ENCODE results near the gene DOCK3. TPM values are rescaled to one million over a fixed set of nuclear protein-coding genes. Genes with fewer than 3 reads are reported as not detected.
A peak's percentile ranks its signal among the peaks of the same experiment; 100 is the strongest.

DOCK3 gene
- total RNA-seq, 1 experiment from 2014 or later = 0.04 TPM

DNA sequence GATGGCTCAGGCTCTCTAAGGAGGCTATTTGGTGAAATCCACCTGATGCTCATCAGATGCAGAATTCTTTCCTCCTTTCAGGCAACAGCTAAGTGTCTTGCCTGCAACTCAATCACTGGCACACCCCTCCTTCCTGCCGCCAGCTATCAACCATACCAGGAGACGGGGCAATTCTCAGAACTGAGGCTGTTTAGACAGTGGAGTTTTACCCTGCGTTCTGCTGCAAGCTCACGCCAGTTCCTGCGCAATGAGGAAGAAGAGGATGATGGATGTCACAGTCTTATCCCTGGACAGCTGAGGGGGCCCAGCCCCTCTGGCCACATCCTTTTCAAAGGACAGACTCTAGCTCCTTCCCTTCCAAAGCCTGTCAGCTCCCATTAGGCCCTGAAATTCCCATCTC, 703.3 kb downstream of the DOCK3 start:
- Histone ChIP-seq H3K4me1 (ENCODE audit: low read length) (peaks cover under 1% of the 10 kb centered on the region; the same call in 1 of the 2 replicates), H2AFZ (ENCODE audit: low read length) (no peak overlapping the region)

DNA sequence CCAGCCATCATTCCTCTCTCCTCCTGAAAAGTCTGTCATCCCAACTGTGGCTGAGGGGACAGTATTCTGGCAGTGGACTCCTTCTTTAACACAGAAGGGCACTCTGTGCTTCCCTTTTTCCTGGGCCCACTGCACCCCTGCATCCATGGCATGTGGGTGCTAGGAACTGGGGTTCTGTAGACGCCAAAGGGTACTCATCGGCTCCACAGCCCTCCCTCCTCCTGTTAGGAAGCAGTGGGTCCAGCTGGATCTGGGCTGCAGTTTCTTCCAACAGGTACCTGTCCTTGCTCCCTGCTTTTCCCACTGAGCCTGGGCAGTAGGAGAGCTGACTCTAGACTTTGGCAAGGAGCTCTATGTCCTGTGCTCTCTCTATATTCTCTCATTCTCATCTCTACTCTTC, 704.0 kb downstream of the DOCK3 start:
- DNase-seq = no peak
- peaks cover 4% of the 10 kb centered on the region; the same call in 1 of the 2 replicates for H3K79me2 ChIP-seq (ENCODE audit: low read length)
- H3K4me1 ChIP-seq (ENCODE audit: low read length) = peaks cover 7% of the 10 kb centered on the region
- no peak overlapping the region for H2AFZ ChIP-seq (ENCODE audit: low read length)
- H3K27ac ChIP-seq (ENCODE audit: low read length) = no peak overlapping the region
- no peaks in the 10 kb centered on the region for H3K36me3 ChIP-seq (ENCODE audit: insufficient read depth, low read length)
- H3K4me2 ChIP-seq (ENCODE audit: low read depth, low read length, poor library complexity, severe bottlenecking) = no peak overlapping the region
- no peaks in the 10 kb centered on the region for H4K20me1 ChIP-seq (ENCODE audit: insufficient read depth, low read depth, low read length)
- H3K9ac ChIP-seq (ENCODE audit: low read length) = no peak overlapping the region
- no peaks in the 10 kb centered on the region for H3K9me3 ChIP-seq (ENCODE audit: low read length)
- H3K27me3 ChIP-seq (ENCODE audit: low read length) = no peaks in the 10 kb centered on the region
- H3K4me3 ChIP-seq (ENCODE audit: low read length) = no peak overlapping the region
- no peaks in the 10 kb centered on the region for H3K9me2 ChIP-seq (replicated peaks; ENCODE audit: insufficient read depth, low read length)

More for the DNA sequence above, 703.3 kb downstream of the DOCK3 start:
- no peak overlapping the region for H3K4me2 ChIP-seq (ENCODE audit: low read depth, low read length, poor library complexity, severe bottlenecking)
- H3K9ac ChIP-seq (ENCODE audit: low read length) = no peak overlapping the region
- no peaks in the 10 kb centered on the region for H3K79me2 ChIP-seq (ENCODE audit: low read length)
- no peak for DNase-seq
- no peaks in the 10 kb centered on the region for H4K20me1 ChIP-seq (ENCODE audit: insufficient read depth, low read depth, low read length)
- H3K36me3 ChIP-seq (ENCODE audit: insufficient read depth, low read length) = no peaks in the 10 kb centered on the region
- no peaks in the 10 kb centered on the region for H3K27me3 ChIP-seq (ENCODE audit: low read length)
- H3K4me3 ChIP-seq (ENCODE audit: low read length) = no peak overlapping the region
- no peak overlapping the region for H3K27ac ChIP-seq (ENCODE audit: low read length)
- H3K9me2 ChIP-seq (replicated peaks; ENCODE audit: insufficient read depth, low read length) = no peaks in the 10 kb centered on the region
- H3K9me3 ChIP-seq (ENCODE audit: low read length) = no peaks in the 10 kb centered on the region

DNA sequence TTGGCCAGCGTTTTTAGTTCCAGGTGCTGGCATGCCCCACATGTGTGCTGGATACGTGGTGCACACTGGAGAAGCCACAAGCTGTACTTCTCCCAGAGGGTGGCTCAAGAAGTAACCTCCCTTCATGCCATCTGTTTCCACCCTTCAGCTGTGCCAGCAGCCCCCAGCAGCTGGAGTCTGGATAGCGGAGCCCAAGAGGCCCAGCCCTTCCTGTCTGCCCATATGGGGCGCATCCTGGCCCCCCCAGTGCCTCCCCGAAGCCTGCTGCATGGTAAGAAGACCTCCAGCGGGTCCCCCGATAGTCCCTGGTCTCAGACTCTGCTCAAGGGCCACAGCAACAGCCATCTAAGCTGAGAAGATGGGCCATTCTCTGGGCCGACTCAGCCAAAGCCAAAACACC, 704.6 kb downstream of the DOCK3 start:
- no peaks in the 10 kb centered on the region for H3K36me3 ChIP-seq (ENCODE audit: insufficient read depth, low read length)
- H4K20me1 ChIP-seq (ENCODE audit: insufficient read depth, low read depth, low read length) = no peaks in the 10 kb centered on the region
- H3K4me2 ChIP-seq (ENCODE audit: low read depth, low read length, poor library complexity, severe bottlenecking) = no peak overlapping the region
- H2AFZ ChIP-seq (ENCODE audit: low read length) = no peak overlapping the region
- no peak overlapping the region for H3K4me3 ChIP-seq (ENCODE audit: low read length)
- no peaks in the 10 kb centered on the region for H3K27me3 ChIP-seq (ENCODE audit: low read length)
- peaks cover 10% of the 10 kb centered on the region for H3K4me1 ChIP-seq (ENCODE audit: low read length)
- H3K9me2 ChIP-seq (replicated peaks; ENCODE audit: insufficient read depth, low read length) = no peaks in the 10 kb centered on the region
- no peak for DNase-seq
- H3K79me2 ChIP-seq (ENCODE audit: low read length) = peaks cover 10% of the 10 kb centered on the region; the same call in 1 of the 2 replicates
- no peak overlapping the region for H3K9ac ChIP-seq (ENCODE audit: low read length)
- H3K27ac ChIP-seq (ENCODE audit: low read length) = no peak overlapping the region
- no peaks in the 10 kb centered on the region for H3K9me3 ChIP-seq (ENCODE audit: low read length)

DNA sequence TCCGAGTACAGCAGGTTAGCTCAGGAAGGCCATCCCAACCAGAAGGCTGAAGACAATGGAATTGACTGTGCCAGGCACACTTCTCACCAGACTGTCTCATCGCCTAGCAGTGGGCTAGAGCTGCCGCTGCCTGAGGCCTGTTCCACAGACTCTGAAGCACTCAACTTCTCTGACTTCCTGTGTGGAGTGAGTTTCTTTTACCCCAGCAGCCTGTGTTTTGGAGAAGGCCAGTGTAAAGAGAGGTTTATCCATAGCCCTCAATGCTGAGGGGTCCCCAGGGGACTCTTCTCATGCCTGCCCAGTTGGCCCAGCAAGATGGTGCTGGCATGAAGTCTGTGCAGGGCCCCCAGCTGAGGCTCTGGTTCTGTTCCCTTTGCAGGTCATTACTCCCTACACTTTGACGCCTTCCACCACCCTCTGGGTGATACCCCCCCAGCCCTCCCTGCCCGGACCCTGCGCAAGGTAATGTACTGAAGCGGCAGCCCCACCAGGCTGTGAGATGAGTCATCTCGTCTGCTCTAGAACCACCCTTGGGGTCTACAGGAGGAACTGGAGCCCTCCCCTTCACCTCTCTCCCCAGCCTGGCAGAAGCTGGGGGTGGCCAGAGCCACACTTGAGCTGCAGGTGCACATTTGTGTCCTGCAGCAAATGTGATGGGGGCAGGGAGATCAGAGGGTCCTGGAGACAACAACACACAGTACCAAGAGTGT, 705.2 kb downstream of the DOCK3 start:
- Histone ChIP-seq H3K9me2 (replicated peaks; ENCODE audit: insufficient read depth, low read length) (no peaks in the 10 kb centered on the region), H3K9ac (ENCODE audit: low read length) (no peak overlapping the region), H3K27me3 (ENCODE audit: low read length) (no peaks in the 10 kb centered on the region)

DNA sequence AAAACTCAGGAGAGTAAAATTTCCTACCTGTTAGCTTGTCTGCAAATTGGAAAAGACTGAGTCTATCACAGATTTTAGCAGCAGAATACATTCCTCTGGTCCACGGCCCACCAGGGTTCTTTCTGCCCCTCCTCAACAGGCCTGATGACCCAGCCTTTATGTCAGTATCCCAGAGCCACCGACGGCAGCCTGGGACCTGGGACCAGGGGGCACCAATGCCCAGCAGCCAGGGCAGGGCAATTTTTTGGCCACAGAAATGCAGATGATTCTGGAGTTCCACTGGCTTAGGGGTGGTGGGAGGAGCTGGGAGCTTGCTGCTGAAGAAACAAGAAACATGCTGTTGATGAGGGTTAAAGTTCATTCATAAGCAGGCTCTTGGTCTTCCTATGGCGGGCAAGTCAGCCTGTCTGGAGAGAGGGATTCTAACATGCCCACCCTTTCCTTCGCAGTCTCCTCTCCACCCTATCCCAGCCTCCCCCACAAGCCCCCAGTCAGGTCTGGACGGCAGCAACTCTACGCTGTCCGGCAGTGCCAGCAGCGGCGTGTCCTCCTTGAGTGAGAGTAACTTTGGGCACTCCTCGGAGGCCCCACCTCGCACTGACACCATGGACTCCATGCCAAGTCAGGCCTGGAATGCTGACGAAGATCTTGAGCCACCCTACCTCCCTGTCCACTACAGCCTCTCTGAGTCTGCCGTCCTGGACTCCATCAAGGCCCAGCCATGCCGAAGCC, 706.0 kb downstream of the DOCK3 start:
- H3K4me1 ChIP-seq (ENCODE audit: low read length) = peaks cover 10% of the 10 kb centered on the region
- no peaks in the 10 kb centered on the region for H3K27me3 ChIP-seq (ENCODE audit: low read length)
- H3K36me3 ChIP-seq (ENCODE audit: insufficient read depth, low read length) = no peaks in the 10 kb centered on the region
- no peak overlapping the region for H3K4me3 ChIP-seq (ENCODE audit: low read length)
- no peak overlapping the region for H2AFZ ChIP-seq (ENCODE audit: low read length)
- no peaks in the 10 kb centered on the region for H4K20me1 ChIP-seq (ENCODE audit: insufficient read depth, low read depth, low read length)
- no peaks in the 10 kb centered on the region for H3K9me2 ChIP-seq (replicated peaks; ENCODE audit: insufficient read depth, low read length)
- no peaks in the 10 kb centered on the region for H3K9me3 ChIP-seq (ENCODE audit: low read length)
- H3K27ac ChIP-seq (ENCODE audit: low read length) = no peak overlapping the region
- peaks cover 19% of the 10 kb centered on the region for H3K79me2 ChIP-seq (ENCODE audit: low read length)
- no peak overlapping the region for H3K9ac ChIP-seq (ENCODE audit: low read length)
- no peak for DNase-seq
- H3K4me2 ChIP-seq (ENCODE audit: low read depth, low read length, poor library complexity, severe bottlenecking) = no peak overlapping the region

More for the DNA sequence above, 705.2 kb downstream of the DOCK3 start:
- Histone ChIP-seq H3K27ac (ENCODE audit: low read length) (no peak overlapping the region), H3K9me3 (ENCODE audit: low read length) (no peaks in the 10 kb centered on the region), H3K4me1 (ENCODE audit: low read length) (peaks cover 10% of the 10 kb centered on the region), H3K4me3 (ENCODE audit: low read length) (no peak overlapping the region), H2AFZ (ENCODE audit: low read length) (no peak overlapping the region), H3K79me2 (ENCODE audit: low read length) (peaks cover 14% of the 10 kb centered on the region; the same call in 1 of the 2 replicates), H3K36me3 (ENCODE audit: insufficient read depth, low read length) (no peaks in the 10 kb centered on the region), H4K20me1 (ENCODE audit: insufficient read depth, low read depth, low read length) (no peaks in the 10 kb centered on the region), H3K4me2 (ENCODE audit: low read depth, low read length, poor library complexity, severe bottlenecking) (no peak overlapping the region)
- no peak for DNase-seq

DNA sequence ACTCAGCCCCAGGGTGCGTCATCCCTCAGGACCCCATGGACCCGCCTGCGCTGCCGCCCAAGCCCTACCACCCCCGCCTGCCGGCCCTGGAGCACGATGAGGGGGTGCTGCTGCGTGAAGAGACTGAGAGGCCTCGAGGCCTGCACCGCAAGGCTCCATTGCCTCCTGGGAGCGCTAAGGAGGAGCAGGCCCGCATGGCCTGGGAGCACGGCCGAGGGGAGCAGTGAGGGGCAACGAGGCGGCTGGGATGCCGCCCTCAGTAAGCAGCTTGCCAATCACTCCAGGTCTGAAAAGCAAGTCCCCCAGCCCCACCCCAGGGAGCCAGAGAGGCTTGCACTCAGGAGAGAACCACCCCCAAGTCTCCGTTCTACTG, 706.6 kb downstream of the DOCK3 start:
- Histone ChIP-seq H3K4me1 (ENCODE audit: low read length) (peaks cover 14% of the 10 kb centered on the region), H4K20me1 (ENCODE audit: insufficient read depth, low read depth, low read length) (no peaks in the 10 kb centered on the region), H3K27me3 (ENCODE audit: low read length) (no peaks in the 10 kb centered on the region), H3K4me2 (ENCODE audit: low read depth, low read length, poor library complexity, severe bottlenecking) (no peak overlapping the region), H3K9me2 (replicated peaks; ENCODE audit: insufficient read depth, low read length) (no peaks in the 10 kb centered on the region), H2AFZ (ENCODE audit: low read length) (no peak overlapping the region), H3K27ac (ENCODE audit: low read length) (no peak overlapping the region), H3K79me2 (ENCODE audit: low read length) (peaks cover 25% of the 10 kb centered on the region), H3K9ac (ENCODE audit: low read length) (no peak overlapping the region), H3K4me3 (ENCODE audit: low read length) (no peak overlapping the region), H3K9me3 (ENCODE audit: low read length) (no peaks in the 10 kb centered on the region), H3K36me3 (ENCODE audit: insufficient read depth, low read length) (no peaks in the 10 kb centered on the region)
- no peak for DNase-seq

DNA sequence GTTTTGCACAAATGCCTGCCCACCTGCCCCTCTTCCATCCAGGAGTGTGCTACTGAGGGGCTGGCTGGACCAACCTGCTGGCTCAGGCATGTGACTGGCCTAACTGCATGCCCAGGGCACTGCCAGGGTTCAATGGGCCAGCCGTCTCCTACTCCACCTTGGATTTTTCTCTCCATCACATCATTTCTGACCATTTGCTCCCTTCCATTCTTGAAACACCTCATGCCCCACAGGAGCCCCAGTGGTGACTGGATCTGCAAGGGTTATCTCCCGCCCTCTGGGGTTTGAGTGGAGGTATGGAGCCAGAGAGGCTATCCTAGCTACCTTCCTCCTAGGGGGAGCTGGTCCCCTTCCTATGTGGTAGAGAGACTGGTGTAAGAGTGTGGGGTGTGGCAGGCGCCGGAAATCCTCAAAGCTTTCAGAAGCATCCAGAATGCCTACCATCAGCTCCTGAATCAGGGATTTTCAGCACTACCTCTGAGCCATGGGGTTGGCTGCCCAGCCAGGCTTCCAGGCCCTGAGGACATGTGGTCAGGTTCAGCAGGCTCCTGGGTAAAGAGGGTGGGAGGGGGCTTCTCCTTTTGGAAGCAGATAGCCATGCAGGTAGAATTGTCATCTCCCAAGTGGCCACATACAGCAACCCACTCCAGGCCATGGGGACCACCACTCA, 707.5 kb downstream of the DOCK3 start:
- no peaks in the 10 kb centered on the region for H4K20me1 ChIP-seq (ENCODE audit: insufficient read depth, low read depth, low read length)
- H3K9ac ChIP-seq (ENCODE audit: low read length) = no peak overlapping the region
- no peaks in the 10 kb centered on the region for H3K9me2 ChIP-seq (replicated peaks; ENCODE audit: insufficient read depth, low read length)
- peaks cover 22% of the 10 kb centered on the region for H3K4me1 ChIP-seq (ENCODE audit: low read length)
- H2AFZ ChIP-seq (ENCODE audit: low read length) = no peak overlapping the region
- no peak for DNase-seq
- H3K27ac ChIP-seq (ENCODE audit: low read length) = no peak overlapping the region
- H3K27me3 ChIP-seq (ENCODE audit: low read length) = no peaks in the 10 kb centered on the region
- H3K4me3 ChIP-seq (ENCODE audit: low read length) = no peak overlapping the region
- H3K9me3 ChIP-seq (ENCODE audit: low read length) = no peaks in the 10 kb centered on the region
- no peak overlapping the region for H3K4me2 ChIP-seq (ENCODE audit: low read depth, low read length, poor library complexity, severe bottlenecking)
- H3K36me3 ChIP-seq (ENCODE audit: insufficient read depth, low read length) = no peaks in the 10 kb centered on the region
- H3K79me2 ChIP-seq (ENCODE audit: low read length) = peaks cover 31% of the 10 kb centered on the region

DNA sequence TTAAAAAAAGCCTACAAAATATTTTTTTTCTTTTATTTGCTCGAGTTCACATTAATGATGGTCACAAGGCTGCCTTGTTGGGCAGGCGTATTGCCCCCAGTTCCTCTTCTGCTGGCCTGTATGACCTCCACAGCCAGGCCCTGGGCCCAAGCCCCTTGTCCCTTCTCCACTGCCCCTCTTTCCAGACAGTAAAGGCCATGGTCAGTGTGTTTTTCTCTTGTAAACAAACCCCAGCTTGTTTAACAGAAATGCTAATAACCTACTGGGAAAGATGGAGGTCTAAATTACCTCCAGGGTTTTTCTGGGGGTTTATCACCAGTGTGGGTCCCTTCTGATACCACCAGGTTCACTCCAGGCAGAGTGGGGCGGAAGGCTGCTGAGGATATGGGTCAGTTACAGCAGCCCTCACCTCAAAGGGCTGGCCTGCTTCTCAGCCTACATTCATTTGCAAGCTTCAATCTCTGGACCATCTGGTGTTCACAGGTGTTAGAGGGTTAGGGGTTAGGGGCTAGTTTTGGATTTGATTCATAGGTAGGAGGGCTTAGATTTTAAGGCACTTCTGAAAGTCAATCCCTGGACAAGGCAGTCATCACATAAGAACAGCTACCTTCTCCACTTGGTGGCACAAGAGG, 708.3 kb downstream of the DOCK3 start:
- Histone ChIP-seq H3K9me2 (replicated peaks; ENCODE audit: insufficient read depth, low read length) (no peaks in the 10 kb centered on the region), H4K20me1 (ENCODE audit: insufficient read depth, low read depth, low read length) (no peaks in the 10 kb centered on the region), H3K9ac (ENCODE audit: low read length) (no peak overlapping the region), H3K36me3 (ENCODE audit: insufficient read depth, low read length) (peaks cover 4% of the 10 kb centered on the region; the same call in 1 of the 2 replicates), H3K4me1 (ENCODE audit: low read length) (peaks cover 31% of the 10 kb centered on the region), H3K79me2 (ENCODE audit: low read length) (peaks cover 37% of the 10 kb centered on the region), H3K4me3 (ENCODE audit: low read length) (peak overlapping the region; percentile 94; the same call in 1 of the 2 replicates), H3K27me3 (ENCODE audit: low read length) (no peaks in the 10 kb centered on the region), H3K4me2 (ENCODE audit: low read depth, low read length, poor library complexity, severe bottlenecking) (peak overlapping the region; percentile 85), H3K9me3 (ENCODE audit: low read length) (no peaks in the 10 kb centered on the region), H2AFZ (ENCODE audit: low read length) (no peak overlapping the region), H3K27ac (ENCODE audit: low read length) (no peak overlapping the region)
- no peak for DNase-seq
